22Rv1 (cell line): ENCODE results near the gene ADAMTS2.

Experiments used
- H3K27ac ChIP-seq: fragments of 450-650 bp; 2 replicates; pipeline ENCODE4 v1.5.1; 2017
- CTCF ChIP-seq: fragments of 450-650 bp; IDR thresholded peaks from 2 replicates; pipeline ENCODE4 v1.5.1; 2017; ENCODE audit warnings: mild to moderate bottlenecking
- ZFX ChIP-seq: fragments of 450-650 bp; IDR thresholded peaks from 2 replicates; pipeline ENCODE4 v1.6.1; 2017; ENCODE audit warnings: antibody characterized with exemption, borderline replicate concordance

ADAMTS2 gene

DNA sequence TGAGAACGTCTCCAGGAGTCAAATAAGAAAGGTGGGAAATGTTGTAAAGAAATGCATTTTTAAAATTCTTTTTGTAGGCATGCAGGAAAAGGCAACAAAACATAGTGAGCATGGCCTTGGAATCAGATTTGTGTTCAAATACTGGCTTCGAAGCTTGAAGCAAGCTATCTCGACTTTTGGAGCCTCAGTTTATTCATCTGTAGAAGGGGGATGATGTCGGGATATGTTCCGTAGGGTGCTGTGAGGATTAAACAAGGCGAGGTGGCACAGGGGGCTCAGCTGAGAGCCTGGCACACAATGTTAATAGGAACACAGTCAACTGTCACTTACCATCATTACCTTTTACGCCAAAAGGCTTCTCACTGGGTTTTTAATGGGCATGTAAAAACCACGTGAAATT, 4.8 kb downstream of the ADAMTS2 start:
- TF ChIP-seq ZFX (no peak), CTCF (no peak)
- H3K27ac ChIP-seq: no peak overlapping the region

GRCh38 chr5:179339996-179340395, 5.3 kb downstream of the ADAMTS2 start:
- H3K27ac ChIP-seq: no peak overlapping the region
- TF ChIP-seq ZFX (no peak), CTCF (no peak)

GRCh38 chr5:179339081-179339480, 6.2 kb downstream of the ADAMTS2 start:
- no peak overlapping the region for H3K27ac ChIP-seq
- TF ChIP-seq CTCF (no peak), ZFX (no peak)

GRCh38 chr5:179337796-179338676, 7.2 kb downstream of the ADAMTS2 start:
- H3K27ac ChIP-seq: no peak overlapping the region
- TF ChIP-seq ZFX (no peak), CTCF (no peak)

GRCh38 chr5:179336871-179337795, 8.1 kb downstream of the ADAMTS2 start:
- TF ChIP-seq ZFX: no peak
- TF ChIP-seq CTCF: no peak
- no peak overlapping the region for H3K27ac ChIP-seq

DNA sequence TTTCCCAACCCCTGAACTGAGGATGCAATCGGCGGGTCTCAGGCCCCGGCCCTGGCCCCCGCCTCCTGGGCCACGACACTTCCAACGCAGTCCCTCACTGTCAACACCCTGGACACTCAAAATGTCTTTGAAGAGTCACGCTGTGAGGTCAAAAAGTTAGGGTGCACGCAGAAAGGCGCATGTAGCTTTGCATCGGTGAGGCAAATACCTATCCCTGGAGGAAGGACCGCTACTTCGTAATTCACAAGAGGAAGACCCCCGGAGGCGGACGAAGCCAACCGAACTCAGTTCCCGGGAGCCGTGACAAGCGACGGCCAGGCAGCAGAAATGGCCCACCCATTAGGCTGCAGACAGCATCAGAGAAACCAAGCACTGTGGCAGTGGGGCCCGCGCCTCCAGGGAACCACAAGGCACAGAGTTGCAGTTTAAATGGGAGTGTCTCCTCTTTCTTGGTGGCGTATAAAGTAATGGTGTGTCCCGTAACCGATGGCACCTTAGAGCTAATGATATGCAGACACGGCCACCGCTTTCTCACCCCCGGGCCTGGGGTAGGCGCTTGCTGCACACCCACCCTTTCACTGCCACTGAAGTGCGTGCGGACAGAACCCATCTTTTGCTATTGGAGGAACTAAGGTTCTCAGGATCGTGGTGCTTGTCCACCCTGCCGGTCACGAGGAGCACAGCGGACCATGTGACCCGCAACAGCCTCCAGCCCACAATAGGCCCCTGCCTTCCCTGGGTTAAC, 9.0 kb downstream of the ADAMTS2 start:
- no peak overlapping the region for H3K27ac ChIP-seq
- TF ChIP-seq ZFX (no peak), CTCF (no peak)
